Stimulated activated CD4-positive, alpha-beta T cell treated with anti-CD3 and anti-CD28 coated beads, Interleukin-2, amount 100 ng/mL, for 24 hours (primary cell): ENCODE results near the gene PRDM5.
"Not testable (repeated sequence)": the region's sequence is repeated elsewhere in the genome, so short reads cannot be mapped to it uniquely, and the experiment has no call there.

ENCODE experiments used
- DNase-seq, 2 donors: peaks; one replicate each; pipeline ENCODE4 v3.0.0-alpha.2; 2020

PRDM5 gene

DNA sequence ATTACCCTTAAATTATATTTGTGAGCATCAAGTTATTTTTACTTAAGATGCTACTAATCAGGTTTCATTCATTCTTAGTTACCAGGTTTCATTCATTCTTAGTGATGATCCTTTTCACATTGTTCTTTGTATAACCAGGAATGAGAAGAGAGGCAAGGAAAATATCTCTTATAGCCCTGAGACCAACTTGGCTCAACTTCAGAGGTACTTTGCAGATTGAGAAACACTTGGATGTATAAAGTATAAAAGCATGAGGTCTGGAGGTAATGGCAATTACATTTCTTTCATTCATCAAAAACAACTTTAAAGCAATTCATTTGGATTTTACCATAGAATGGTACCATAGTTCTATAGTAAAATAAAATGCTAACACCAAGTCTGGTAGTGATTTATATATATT lies 231.0 kb downstream of the PRDM5 start:
- no peak for DNase-seq

DNA sequence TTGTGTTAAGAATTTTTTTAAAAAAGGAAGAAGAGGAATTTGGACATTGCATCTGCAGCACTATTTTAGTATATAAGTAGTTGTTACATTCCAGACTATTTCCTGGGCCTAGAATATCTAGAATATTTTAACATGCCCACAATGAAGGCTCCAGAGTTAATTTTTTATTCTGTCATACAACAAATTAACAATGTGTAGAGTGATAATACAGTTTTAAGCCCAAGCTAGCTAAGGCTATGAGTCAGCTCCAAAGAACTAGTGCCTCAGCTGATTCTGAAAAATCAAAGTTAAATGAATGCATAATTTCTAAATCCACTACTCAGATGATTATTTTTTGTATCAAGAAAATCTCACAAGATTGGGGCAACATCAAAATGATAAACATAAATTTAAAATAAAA lies 231.4 kb downstream of the PRDM5 start:
- no peak for DNase-seq

DNA sequence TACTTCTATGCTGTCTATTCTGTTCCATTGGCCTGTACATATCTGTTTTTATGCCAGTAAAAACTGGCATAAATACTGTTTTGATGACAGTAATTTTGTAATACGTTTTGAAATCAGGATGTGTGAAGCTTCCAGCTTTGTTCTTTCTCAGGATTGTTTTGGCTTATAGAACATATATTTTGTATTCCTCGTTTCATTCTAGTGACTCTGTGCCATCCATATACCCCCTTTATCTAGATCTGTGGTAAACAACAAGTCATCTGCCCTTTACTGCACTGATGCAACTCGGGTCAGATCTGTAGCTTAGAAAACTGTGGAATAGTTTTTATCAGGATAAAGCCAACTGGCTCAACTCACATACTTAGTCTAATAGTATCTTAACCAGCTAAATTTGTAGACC lies 233.7 kb downstream of the PRDM5 start:
- DNase-seq: no peak

DNA sequence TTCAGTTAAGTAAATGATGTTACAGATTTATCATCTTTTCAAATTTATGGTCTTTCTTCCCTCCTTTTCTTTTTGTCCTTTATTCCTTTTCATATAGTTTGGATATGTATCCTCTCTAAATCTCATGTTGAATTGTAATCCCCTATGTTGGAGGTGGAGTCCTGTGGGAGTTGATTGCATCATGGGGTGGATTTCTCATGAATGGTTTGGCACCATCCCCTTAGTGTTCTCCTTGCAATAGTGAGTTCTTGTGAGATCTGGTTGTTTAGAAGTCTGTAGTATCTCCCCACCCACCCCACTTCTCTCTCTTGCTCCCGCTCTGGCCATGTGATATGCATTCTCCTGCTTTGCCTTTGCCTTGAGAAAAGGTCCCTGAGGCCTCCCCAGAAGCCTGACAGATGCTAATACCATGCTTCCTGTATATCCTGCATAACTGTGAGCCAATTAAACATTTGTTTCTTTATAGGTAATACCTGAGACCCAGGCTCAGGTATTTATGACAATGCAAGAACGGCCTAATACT lies 236.7 kb downstream of the PRDM5 start:
- no peak for DNase-seq

DNA sequence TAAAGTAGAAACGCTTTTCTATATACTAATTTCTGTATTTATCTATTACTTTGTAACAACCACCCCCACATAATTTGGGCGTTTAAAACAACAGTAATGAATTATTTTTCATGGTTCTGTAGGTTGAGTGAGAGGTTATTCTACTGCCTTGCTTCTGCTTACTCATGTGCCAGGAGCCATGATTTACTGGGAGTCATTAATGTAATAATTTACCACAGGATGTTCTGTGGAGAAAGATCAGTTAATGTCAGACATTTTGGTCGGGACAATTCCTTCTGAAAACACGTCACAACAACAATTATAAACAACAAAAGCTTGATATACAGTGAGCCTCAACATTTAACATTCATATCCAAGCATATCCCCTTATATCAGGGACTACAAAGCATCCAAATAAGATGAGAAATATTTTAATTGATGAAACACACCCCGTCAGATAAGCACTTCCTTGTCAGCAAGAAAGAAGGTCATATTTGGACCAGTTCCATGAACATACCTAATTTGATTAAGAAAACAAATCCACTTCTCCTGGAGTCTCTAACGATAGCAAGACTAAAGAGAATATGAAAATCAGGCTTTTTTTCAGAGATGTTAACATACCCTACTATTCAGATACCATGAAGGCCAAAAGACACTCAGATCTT lies 238.5 kb downstream of the PRDM5 start:
- no peak for DNase-seq

DNA sequence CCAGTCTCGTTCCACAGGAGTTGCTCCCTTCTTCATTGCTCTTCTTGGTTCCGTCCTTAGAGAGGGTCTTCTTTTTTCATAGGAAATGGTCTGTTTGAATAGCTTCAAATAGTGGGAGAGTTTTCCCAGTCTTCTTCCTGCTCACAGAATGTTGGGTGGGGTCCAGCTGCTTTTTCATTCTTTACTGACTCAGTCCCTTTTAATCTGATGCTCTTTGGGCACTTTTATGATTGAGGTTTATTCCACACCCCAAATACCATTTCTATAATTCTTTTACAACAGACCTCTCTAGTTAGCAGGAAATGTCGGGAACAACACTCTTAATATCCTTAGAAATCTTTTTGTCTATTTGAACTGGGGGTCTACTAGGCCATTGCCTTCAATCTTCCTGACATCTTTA lies 239.5 kb downstream of the PRDM5 start:
- no peak for DNase-seq

DNA sequence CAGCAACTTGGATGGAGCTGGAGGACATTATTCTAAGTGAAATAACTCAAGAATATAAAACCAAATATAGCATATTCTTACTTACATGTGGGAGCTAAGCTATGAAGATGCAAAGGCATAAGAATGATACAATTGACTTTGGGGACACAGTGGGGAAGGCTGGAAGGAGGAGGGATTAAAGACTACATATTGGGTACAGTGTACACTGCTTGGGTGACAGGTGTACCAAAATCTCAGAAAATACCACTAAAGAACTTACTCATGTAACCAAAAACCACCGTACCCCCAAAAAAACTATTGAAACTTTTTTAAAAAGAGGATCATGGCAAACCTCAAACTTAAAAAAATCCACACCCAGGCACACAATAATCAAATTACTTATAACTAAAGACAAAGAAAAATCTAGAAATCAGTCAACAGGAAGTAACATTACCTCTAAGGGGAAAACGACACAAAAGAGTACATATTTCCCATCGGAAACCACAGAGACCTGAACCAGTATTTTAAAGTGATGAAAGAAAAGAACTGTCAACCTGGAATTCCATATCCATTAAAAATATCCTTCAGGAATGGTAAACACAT lies 241.8 kb downstream of the PRDM5 start:
- DNase-seq: no peak

DNA sequence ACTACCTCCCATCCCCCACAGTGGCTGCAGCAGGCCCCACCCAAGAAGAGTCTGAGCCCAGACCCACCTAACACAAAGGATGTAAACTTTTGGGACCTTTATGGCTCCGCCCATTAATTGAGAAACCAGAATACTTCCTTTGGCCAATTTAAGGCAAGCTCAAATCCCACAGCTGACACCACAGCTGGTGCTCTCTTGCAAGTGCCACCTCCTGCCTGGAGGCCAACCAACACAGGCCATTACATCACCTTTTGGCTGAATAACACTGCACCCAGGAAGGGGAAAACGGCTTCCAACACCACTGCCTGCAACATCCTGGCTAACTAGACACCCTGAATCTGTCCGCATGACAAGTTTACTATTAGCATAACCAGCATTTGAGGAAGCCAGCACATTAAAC lies 248.8 kb downstream of the PRDM5 start:
- DNase-seq: no peak

DNA sequence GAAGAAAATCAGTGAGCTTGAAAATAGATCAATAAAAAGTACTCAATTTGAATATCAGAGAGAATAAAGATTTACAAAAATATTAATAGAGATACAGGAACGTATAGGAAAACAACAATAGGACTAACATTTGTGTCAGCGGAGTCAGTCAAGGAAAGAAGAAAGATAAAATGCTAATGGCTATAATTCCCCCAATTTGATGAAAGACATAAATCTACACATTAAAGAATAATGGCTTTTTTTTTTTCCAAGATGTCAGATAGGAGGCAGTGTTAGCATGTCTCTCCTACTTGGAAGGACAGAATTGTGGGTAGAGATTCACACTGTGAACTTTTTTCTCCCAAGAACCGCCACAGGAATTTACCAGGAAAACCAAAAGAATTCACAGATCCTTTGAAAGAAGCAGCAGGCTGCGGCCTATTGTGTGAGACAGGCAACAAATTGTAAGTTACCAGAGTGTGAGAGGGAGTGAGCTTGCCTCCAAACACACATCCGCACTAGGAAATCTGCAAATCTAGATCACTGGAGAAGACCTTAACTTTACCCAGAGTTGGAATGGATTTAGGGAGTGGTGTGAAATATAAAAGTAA lies 249.9 kb downstream of the PRDM5 start:
- DNase-seq: no peak

DNA sequence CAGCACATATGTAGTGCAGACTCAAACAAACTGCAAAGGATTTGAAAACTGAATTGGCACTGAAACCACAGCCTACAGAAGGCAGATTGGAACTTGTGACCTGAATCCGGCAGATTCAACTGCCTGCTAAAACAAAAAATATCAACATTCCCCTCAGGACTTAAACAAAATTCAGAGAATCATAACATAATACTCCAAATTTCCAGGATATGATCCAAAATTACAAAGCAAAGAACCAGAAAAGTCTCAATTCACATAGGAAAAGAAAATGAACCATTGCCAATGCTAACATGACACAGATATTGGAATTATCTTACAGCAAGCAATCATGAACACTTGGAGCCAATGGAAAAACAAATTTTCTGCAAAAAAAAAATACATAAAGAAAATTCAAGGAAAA lies 250.4 kb downstream of the PRDM5 start:
- no peak for DNase-seq

DNA sequence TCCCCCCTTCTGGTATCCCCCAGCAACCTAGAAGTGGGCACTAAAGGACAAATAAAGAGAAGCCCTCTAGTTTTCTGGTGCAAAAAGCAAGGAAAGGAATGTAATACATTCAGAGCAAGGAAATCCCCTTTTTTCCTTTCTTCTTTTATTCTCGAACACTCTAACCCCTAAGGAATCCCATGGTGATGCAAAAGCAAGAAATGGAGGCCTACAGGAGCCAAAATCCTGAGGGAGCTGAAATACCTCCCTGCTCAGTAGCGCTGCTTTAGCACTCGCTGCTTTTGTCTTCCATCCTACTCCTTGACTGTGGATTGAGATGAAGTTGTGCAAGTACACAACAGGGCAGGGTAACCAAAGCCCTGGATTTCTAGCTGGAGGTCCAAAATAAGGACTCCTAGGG lies 251.0 kb downstream of the PRDM5 start:
- no peak for DNase-seq

DNA sequence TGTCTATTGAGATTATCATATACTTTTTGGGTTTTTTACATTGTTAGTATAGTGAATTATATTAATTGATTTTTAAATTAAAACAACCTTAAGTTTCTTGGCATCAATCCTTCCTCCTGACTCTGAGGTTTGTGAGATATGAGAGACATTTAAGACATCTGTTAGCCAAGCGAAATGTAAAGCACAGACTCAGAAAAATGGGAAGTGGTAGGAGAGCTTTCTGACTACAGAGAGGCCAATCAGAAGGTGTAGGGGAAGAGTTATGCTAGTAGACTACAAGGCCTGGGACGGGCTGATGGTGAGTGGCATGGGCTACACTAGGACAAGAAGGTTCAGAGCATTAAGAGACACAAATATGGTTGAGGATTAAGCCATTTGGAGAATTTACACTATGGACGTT lies 255.4 kb downstream of the PRDM5 start:
- DNase-seq: no peak

DNA sequence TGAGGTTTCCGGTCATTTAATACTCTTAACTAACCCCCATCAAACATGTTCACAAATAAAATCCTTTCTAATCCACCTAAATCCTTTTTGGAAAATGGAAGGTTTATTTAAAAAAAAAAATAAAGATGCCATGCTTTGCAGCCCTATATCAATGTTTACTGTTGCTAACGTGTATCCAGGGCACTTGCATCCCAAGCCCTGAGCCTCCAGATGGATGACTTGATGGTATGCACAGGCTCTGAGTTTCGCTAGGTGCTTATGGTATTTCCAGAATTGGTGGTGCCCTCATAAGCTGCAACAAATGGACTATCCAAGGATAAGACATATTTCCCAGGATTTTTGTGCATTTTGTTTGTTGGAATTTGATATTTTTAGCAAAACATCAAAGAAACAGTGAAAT lies 257.7 kb downstream of the PRDM5 start:
- no peak for DNase-seq

DNA sequence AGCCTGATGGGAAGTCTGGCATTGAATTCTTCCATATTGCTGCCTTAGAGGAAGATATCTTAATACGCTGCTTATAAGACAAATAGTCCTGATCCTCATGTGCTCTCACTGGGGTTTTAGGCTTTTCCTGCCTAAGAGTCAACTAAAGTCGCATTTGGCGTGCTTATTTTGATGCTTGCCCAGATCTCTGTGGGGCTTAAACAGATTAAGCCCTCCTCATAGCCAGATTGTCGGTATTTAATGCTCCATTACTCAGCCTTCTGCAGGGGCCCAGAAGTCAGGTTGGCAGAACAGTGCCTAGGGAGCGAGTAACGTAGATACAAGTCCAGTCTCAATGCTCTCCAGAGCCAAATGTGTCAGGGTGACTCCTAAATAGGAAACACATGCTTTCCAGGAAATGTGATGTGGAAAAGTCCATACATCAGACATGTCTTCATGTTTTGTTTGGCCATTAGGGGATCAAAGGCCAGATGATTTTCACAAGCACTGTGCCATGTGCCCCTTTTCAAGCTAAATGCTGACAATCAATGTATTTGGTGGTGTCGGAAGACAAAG lies 262.8 kb downstream of the PRDM5 start:
- DNase-seq: no peak

DNA sequence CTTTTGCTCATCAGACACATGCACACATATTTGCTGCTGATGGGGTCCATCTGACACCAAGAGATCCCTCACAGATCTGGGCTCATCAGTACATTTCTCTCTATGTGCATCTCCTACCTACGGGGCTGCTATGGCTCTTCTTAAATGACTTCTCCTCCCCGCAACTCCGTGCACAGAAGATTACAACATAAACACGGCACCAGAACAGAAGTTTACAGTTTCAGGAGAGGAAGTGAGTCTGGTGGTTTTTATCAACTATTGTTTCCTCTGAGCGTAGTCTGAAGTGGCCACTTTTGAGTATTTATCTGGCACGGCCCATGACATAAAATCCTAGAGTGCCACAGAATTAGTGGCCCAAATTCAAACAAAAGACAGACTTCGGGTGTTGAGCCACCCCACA lies 263.8 kb downstream of the PRDM5 start:
- DNase-seq: no peak

DNA sequence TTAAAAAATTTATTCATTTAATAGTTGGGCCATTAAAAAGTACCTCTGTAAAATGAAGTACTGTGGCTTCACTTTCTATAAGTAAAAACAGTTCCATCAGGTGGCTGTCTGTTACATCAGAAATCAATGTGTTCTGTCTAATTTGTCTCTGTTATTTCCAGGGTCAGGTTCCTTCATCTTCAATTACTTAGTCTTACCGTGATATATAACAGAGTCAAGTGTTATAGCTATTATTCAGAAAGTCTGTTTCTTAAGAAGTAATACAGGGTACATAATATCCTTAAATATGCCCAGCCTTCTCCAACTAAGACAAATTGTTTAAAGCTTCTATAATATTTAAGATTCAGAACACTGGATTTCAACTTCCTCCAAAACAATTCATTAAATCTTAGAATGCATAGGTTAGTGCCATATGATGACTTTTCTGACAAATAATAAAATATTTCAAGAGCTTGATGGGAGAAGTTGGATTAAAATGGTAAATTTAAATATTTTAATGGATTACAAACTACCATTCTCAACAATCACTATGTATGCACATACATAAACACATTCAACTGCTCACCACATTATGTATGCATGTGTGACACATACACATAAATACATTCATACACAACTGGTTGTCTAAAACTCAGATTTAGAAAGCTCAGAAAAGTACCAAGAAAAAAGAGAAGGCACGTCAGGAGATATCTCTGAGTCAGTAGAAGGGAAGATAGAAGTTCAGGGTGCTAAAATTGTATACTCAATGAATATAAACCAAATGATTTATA lies 268.5 kb downstream of the PRDM5 start:
- DNase-seq: no peak

DNA sequence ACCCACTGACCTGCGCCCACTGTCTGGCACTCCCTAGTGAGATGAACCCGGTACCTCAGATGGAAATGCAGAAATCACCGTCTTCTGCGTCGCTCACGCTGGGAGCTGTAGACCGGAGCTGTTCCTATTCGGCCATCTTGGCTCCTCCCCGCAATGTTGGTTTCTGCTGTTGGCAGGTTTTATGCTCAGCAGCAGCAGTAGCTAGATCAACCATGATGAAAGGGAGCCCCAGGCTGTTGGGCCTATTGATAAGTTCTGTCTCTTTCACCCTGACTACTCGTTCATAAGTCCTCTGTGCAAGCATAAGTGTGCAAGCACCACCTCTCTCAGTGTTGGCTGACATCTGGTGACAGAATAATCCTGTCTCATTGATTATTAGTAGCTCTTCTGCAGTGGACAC lies 274.2 kb downstream of the PRDM5 start:
- not testable (repeated sequence) for DNase-seq
